Natural killer cell (primary cell): Measurements from ENCODE around the gene LY9. TPM values are rescaled to one million over a fixed set of nuclear protein-coding genes. Genes with fewer than 3 reads are reported as not detected.

Experiments used
- ATAC-seq, 3 donors: fragments of 150-1000 bp in 2 of 3; fragments of 200-7000 bp in 1 of 3; cut with Tn5 transposase; 1 replicate in 1 of 3; 2 replicates in 2 of 3; pipeline ENCODE4 v1.10.0; 2021; ENCODE audit warnings: mild to moderate bottlenecking in 2 of 3, moderate library complexity in 2 of 3
- DNase-seq, 2 donors: peaks; one replicate each; pipeline versions ENCODE4 v3.0.0 to v3.0.0-alpha.2; 2013 to 2021; ENCODE audit warnings: mixed read lengths in 1 of 2
- H3K27ac ChIP-seq: one replicate; pipeline ENCODE4 v1.5.1; 2013; ENCODE audit warnings: mild to moderate bottlenecking, low read length
- H3K27me3 ChIP-seq: one replicate; pipeline ENCODE4 v1.6.1; 2013; ENCODE audit warnings: low read length; ENCODE audit not compliant: control insufficient read depth, insufficient read depth
- H3K36me3 ChIP-seq: one replicate; pipeline ENCODE4 v1.6.1; 2013; ENCODE audit warnings: low read length; ENCODE audit not compliant: control insufficient read depth, insufficient read depth
- H3K4me1 ChIP-seq: one replicate; pipeline ENCODE4 v1.6.1; 2013; ENCODE audit warnings: low read length; ENCODE audit not compliant: control insufficient read depth, insufficient read depth
- H3K4me3 ChIP-seq: one replicate; pipeline ENCODE4 v1.5.1; 2013; ENCODE audit warnings: low read length
- H3K9me3 ChIP-seq: one replicate; pipeline ENCODE4 v1.6.1; 2013; ENCODE audit warnings: low read length; ENCODE audit not compliant: control insufficient read depth, insufficient read depth
- H3K27ac Mint-ChIP-seq, 2 donors: one replicate each; pipeline ENCODE4 v1.8.0; 2022; ENCODE audit warnings: mild to moderate bottlenecking in 2 of 2, mixed read lengths in 2 of 2, moderate library complexity in 1 of 2
- H3K27me3 Mint-ChIP-seq, 2 donors: one replicate each; pipeline ENCODE4 v1.8.0; 2022; ENCODE audit warnings: low read depth in 2 of 2, mixed read lengths in 2 of 2
- H3K36me3 Mint-ChIP-seq: one replicate; pipeline ENCODE4 v1.8.0; 2022; ENCODE audit warnings: mixed read lengths
- H3K4me1 Mint-ChIP-seq, 2 donors: one replicate each; pipeline ENCODE4 v1.8.0; 2022; ENCODE audit warnings: mixed read lengths in 2 of 2
- H3K4me3 Mint-ChIP-seq: one replicate; pipeline ENCODE4 v1.8.0; 2022; ENCODE audit warnings: mild to moderate bottlenecking, moderate library complexity, mixed read lengths
- H3K9me3 Mint-ChIP-seq, 2 donors: one replicate each; pipeline ENCODE4 v1.8.0; 2022; ENCODE audit warnings: mixed read lengths in 2 of 2
- CTCF ChIP-seq: fragments of 200-600 bp; IDR thresholded peaks from one replicate; pipeline ENCODE4 v1.8.0; 2022; ENCODE audit warnings: antibody characterized with exemption
- WGBS: methylation state at CpG from one replicate; pipeline ENCODE4 v1.1.7; 2013; ENCODE audit warnings: missing lambda C conversion rate; ENCODE audit not compliant: insufficient coverage; 5-methylcytosine and 5-hydroxymethylcytosine counted together
- intact Hi-C: fragments of 100-400 bp; cut with micrococcal nuclease; formaldehyde crosslinking; loops from one replicate; pipeline ENCODE4 v1.14.2; 2022
- total RNA-seq, 4 donors: library from RNA; stranded (reverse); fragments of 120-200 nt in 1 of 4; gene quantifications; one replicate each; pipeline versions ENCODE4 v1.2.3 to v1.2.4, GENCODE V29; 2013 to 2022

LY9 gene
- total RNA-seq, 3 donors from 2014 or later (not counting 1 experiment from before 2014, with no cell fraction given) = 30.3 to 47.1 (median 34.4) TPM

GRCh38 chr1:160748181-160748877 is 47.6 kb upstream of the LY9 start:
- TF ChIP-seq CTCF = no peak
- ATAC-seq (no peak), DNase-seq (peak in 1 of 2 donors; percentile 34)
- Mint-ChIP-seq H3K9me3 (no peaks in the 10 kb centered on the region), H3K4me1 (peaks cover 98 to 99% of the 10 kb centered on the region in 2 donors), H3K27ac (peak overlapping the region; percentile 88 to 96), H3K36me3 (peaks cover 57% of the 10 kb centered on the region), H3K4me3 (peak overlapping the region; percentile 68), H3K27me3 (no peaks in the 10 kb centered on the region)
- H3K36me3 ChIP-seq = peaks cover 55% of the 10 kb centered on the region
- 96% methylated on average over 9 of the region's 10 CpGs for WGBS
- H3K4me3 ChIP-seq = no peak overlapping the region
- H3K4me1 ChIP-seq = peaks cover 66% of the 10 kb centered on the region
- no peaks in the 10 kb centered on the region for H3K9me3 ChIP-seq
- H3K27me3 ChIP-seq = no peaks in the 10 kb centered on the region
- intact Hi-C loops = loop anchor here (10.0 kb wide), 1 partner anchor 314 kb away; no protein-coding TSS in a partner anchor
- H3K27ac ChIP-seq = peak overlapping the region; percentile 23

- Mint-ChIP-seq H3K36me3 (peaks cover 59% of the 10 kb centered on the region), H3K4me1 (peaks cover 98 to 99% of the 10 kb centered on the region in 2 donors), H3K27me3 (no peaks in the 10 kb centered on the region), H3K4me3 (peak overlapping the region; percentile 68), H3K9me3 (no peaks in the 10 kb centered on the region), H3K27ac (peak overlapping the region; percentile 88 to 96)
- Histone ChIP-seq H3K9me3 (no peaks in the 10 kb centered on the region), H3K36me3 (peaks cover 56% of the 10 kb centered on the region), H3K4me1 (peaks cover 66% of the 10 kb centered on the region), H3K27ac (no peak overlapping the region), H3K27me3 (no peaks in the 10 kb centered on the region), H3K4me3 (no peak overlapping the region)
- no peak for TF ChIP-seq CTCF
- no peak for DNase-seq
- WGBS = no CpG with 5 or more reads among the region's 1 CpG
- intact Hi-C loops = loop anchor here (10.0 kb wide), 1 partner anchor 314 kb away; no protein-coding TSS in a partner anchor
- no peak for ATAC-seq
Measured at GRCh38 chr1:160748878-160749269, 47.1 kb upstream of the LY9 start.

- H3K27ac Mint-ChIP-seq = peak overlapping the region; percentile 88 to 96
- no peaks in the 10 kb centered on the region for H3K9me3 Mint-ChIP-seq
- Histone ChIP-seq H3K27me3 (no peaks in the 10 kb centered on the region), H3K27ac (peak overlapping the region; percentile 86), H3K36me3 (peaks cover 56% of the 10 kb centered on the region), H3K4me1 (peaks cover 69% of the 10 kb centered on the region), H3K4me3 (no peak overlapping the region), H3K9me3 (no peaks in the 10 kb centered on the region)
- no peak for ATAC-seq
- peaks cover 89 to 92% of the 10 kb centered on the region in 2 donors for H3K4me1 Mint-ChIP-seq
- WGBS = 74% methylated on average over 2 of the region's 2 CpGs
- H3K36me3 Mint-ChIP-seq = peaks cover 46% of the 10 kb centered on the region
- peak overlapping the region; percentile 85 for H3K4me3 Mint-ChIP-seq
- no peaks in the 10 kb centered on the region for H3K27me3 Mint-ChIP-seq
- intact Hi-C loops = loop anchor here (1.0 to 10.0 kb wide), 2 partner anchors 11 to 794 kb away; partner anchors contain the start of genes FCGR3A and SLAMF7
- no peak for DNase-seq
- TF ChIP-seq CTCF = no peak
Measured at GRCh38 chr1:160750608-160751007, 45.4 kb upstream of the LY9 start.
